ENCODE results near the gene OGFOD3. TPM values are rescaled to one million over a fixed set of nuclear protein-coding genes. Genes with fewer than 3 reads are reported as not detected.
"Not testable (repeated sequence)": the region's sequence is repeated elsewhere in the genome, so short reads cannot be mapped to it uniquely, and the experiment has no call there.

Gene OGFOD3
- total and polyA plus RNA-seq, 4 donors, result 12.0 to 25.9 (median 19.8) TPM

GRCh38 chr17:82414548-82415281, 3.7 kb downstream of the OGFOD3 start:
- intact Hi-C loops (cut with DNase I), result loop anchor here (1.0 to 10.0 kb wide), 2 partner anchors 63 to 140 kb away; no protein-coding TSS in a partner anchor
- 17 to 18% methylated on average over 38 of the region's 38 CpGs for WGBS, 2 donors
- Histone ChIP-seq H3K27me3 (ENCODE audit: control insufficient read depth in 1 of 2, insufficient read depth in 2 of 2, low read length in 1 of 2) (no peaks in the 10 kb centered on the region), H3K36me3 (ENCODE audit: control insufficient read depth in 1 of 2, insufficient read depth in 2 of 2, low read length in 1 of 2) (no peaks in the 10 kb centered on the region), H3K4me1 (ENCODE audit: control insufficient read depth in 1 of 2, insufficient read depth in 2 of 2, low read length in 2 of 2) (no peaks in the 10 kb centered on the region), H3K27ac (ENCODE audit: low read depth in 1 of 2, low read length in 2 of 2) (no peak overlapping the region), H3K4me3 (ENCODE audit: low read length in 2 of 2) (no peak overlapping the region), H3K9me3 (ENCODE audit: control insufficient read depth, low read length) (no peaks in the 10 kb centered on the region)
- peak; percentile 76 for ATAC-seq (ENCODE audit: low FRiP score)
- DNase-seq, result peak; percentile 79 to 92

- 85 to 87% methylated on average over 29 of the region's 29 CpGs for whole genome bisulfite sequencing, 2 donors
- H3K36me3 ChIP-seq (ENCODE audit: control insufficient read depth in 1 of 2, insufficient read depth in 2 of 2, low read length in 1 of 2), result no peaks in the 10 kb centered on the region
- no peak for ATAC-seq (ENCODE audit: low FRiP score)
These were observed 5.6 kb downstream of the OGFOD3 start for GRCh38 chr17:82412535-82413520.

GRCh38 chr17:82412081-82412480, 6.3 kb downstream of the OGFOD3 start:
- DNase-seq; H3K27me3 ChIP-seq (ENCODE audit: control insufficient read depth in 1 of 2, insufficient read depth in 2 of 2, low read length in 1 of 2); H3K4me3 ChIP-seq (ENCODE audit: low read length in 2 of 2); ATAC-seq (ENCODE audit: low FRiP score); H3K36me3 ChIP-seq (ENCODE audit: control insufficient read depth in 1 of 2, insufficient read depth in 2 of 2, low read length in 1 of 2); H3K27ac ChIP-seq (ENCODE audit: low read depth in 1 of 2, low read length in 2 of 2); H3K9me3 ChIP-seq (ENCODE audit: control insufficient read depth, low read length); H3K4me1 ChIP-seq (ENCODE audit: control insufficient read depth in 1 of 2, insufficient read depth in 2 of 2, low read length in 2 of 2): not testable (repeated sequence)
- WGBS, 2 donors, result 91% methylated on average over 11 to 16 of the region's 16 CpGs
- intact Hi-C loops (cut with DNase I), result loop anchor here in 1 of 2 donors (10.0 kb wide), 1 partner anchor 143 kb away; no protein-coding TSS in a partner anchor

More at GRCh38 chr17:82412535-82413520, 5.6 kb downstream of the OGFOD3 start:
- no peak overlapping the region for H3K27ac ChIP-seq (ENCODE audit: low read depth in 1 of 2, low read length in 2 of 2)
- intact Hi-C loops (cut with DNase I), result loop anchor here in 1 of 2 donors (10.0 kb wide), 1 partner anchor 142 kb away; no protein-coding TSS in a partner anchor
- DNase-seq, result no peak
- no peaks in the 10 kb centered on the region for H3K4me1 ChIP-seq (ENCODE audit: control insufficient read depth in 1 of 2, insufficient read depth in 2 of 2, low read length in 2 of 2)
- no peaks in the 10 kb centered on the region for H3K27me3 ChIP-seq (ENCODE audit: control insufficient read depth in 1 of 2, insufficient read depth in 2 of 2, low read length in 1 of 2)
- no peak overlapping the region for H3K4me3 ChIP-seq (ENCODE audit: low read length in 2 of 2)
- H3K9me3 ChIP-seq (ENCODE audit: control insufficient read depth, low read length), result no peaks in the 10 kb centered on the region

GRCh38 chr17:82411396-82412053, 6.9 kb downstream of the OGFOD3 start:
- no peaks in the 10 kb centered on the region for H3K27me3 ChIP-seq (ENCODE audit: control insufficient read depth in 1 of 2, insufficient read depth in 2 of 2, low read length in 1 of 2)
- WGBS, 2 donors, result 95% methylated on average over 24 of the region's 24 CpGs
- ATAC-seq (ENCODE audit: low FRiP score) (no peak), DNase-seq (no peak)
- H3K27ac ChIP-seq (ENCODE audit: low read depth in 1 of 2, low read length in 2 of 2), result no peak overlapping the region
- H3K4me3 ChIP-seq (ENCODE audit: low read length in 2 of 2), result no peak overlapping the region
- no peaks in the 10 kb centered on the region for H3K9me3 ChIP-seq (ENCODE audit: control insufficient read depth, low read length)
- intact Hi-C loops (cut with DNase I), result loop anchor here in 1 of 2 donors (10.0 kb wide), 1 partner anchor 143 kb away; no protein-coding TSS in a partner anchor
- no peaks in the 10 kb centered on the region for H3K36me3 ChIP-seq (ENCODE audit: control insufficient read depth in 1 of 2, insufficient read depth in 2 of 2, low read length in 1 of 2)
- H3K4me1 ChIP-seq (ENCODE audit: control insufficient read depth in 1 of 2, insufficient read depth in 2 of 2, low read length in 2 of 2), result no peaks in the 10 kb centered on the region

- Histone ChIP-seq H3K27me3 (ENCODE audit: control insufficient read depth in 1 of 2, insufficient read depth in 2 of 2, low read length in 1 of 2) (no peaks in the 10 kb centered on the region), H3K4me3 (ENCODE audit: low read length in 2 of 2) (no peak overlapping the region), H3K36me3 (ENCODE audit: control insufficient read depth in 1 of 2, insufficient read depth in 2 of 2, low read length in 1 of 2) (no peaks in the 10 kb centered on the region), H3K9me3 (ENCODE audit: control insufficient read depth, low read length) (no peaks in the 10 kb centered on the region), H3K27ac (ENCODE audit: low read depth in 1 of 2, low read length in 2 of 2) (no peak overlapping the region), H3K4me1 (ENCODE audit: control insufficient read depth in 1 of 2, insufficient read depth in 2 of 2, low read length in 2 of 2) (no peaks in the 10 kb centered on the region)
- WGBS, 2 donors, result 92 to 93% methylated on average over 14 of the region's 14 CpGs
- no peak for DNase-seq
- intact Hi-C loops (cut with DNase I), result loop anchor here in 1 of 2 donors (10.0 kb wide), 1 partner anchor 145 kb away; no protein-coding TSS in a partner anchor
- ATAC-seq (ENCODE audit: low FRiP score), result no peak
These were observed 8.2 kb downstream of the OGFOD3 start for GRCh38 chr17:82410014-82410716.

- no peaks in the 10 kb centered on the region for H3K9me3 ChIP-seq (ENCODE audit: control insufficient read depth, low read length)
- H3K27me3 ChIP-seq (ENCODE audit: control insufficient read depth in 1 of 2, insufficient read depth in 2 of 2, low read length in 1 of 2), result no peaks in the 10 kb centered on the region
- ATAC-seq (ENCODE audit: low FRiP score), result no peak
- H3K4me3 ChIP-seq (ENCODE audit: low read length in 2 of 2), result no peak overlapping the region
- H3K4me1 ChIP-seq (ENCODE audit: control insufficient read depth in 1 of 2, insufficient read depth in 2 of 2, low read length in 2 of 2), result no peaks in the 10 kb centered on the region
- H3K36me3 ChIP-seq (ENCODE audit: control insufficient read depth in 1 of 2, insufficient read depth in 2 of 2, low read length in 1 of 2), result no peaks in the 10 kb centered on the region
- intact Hi-C loops (cut with DNase I), result no loop called here
- WGBS, 2 donors, result 95% methylated on average over 21 of the region's 21 CpGs
- DNase-seq, result peak in 1 of 2 donors; percentile 54
- H3K27ac ChIP-seq (ENCODE audit: low read depth in 1 of 2, low read length in 2 of 2), result no peak overlapping the region
These were observed 9.5 kb downstream of the OGFOD3 start for GRCh38 chr17:82408938-82409318.

GRCh38 chr17:82408288-82408937, 10.0 kb downstream of the OGFOD3 start:
- intact Hi-C loops (cut with DNase I), result no loop called here
- H3K4me3 ChIP-seq (ENCODE audit: low read length in 2 of 2), result no peak overlapping the region
- ATAC-seq (ENCODE audit: low FRiP score) (no peak), DNase-seq (no peak)
- WGBS, 2 donors, result 86 to 92% methylated on average over 15 of the region's 15 CpGs
- H3K36me3 ChIP-seq (ENCODE audit: control insufficient read depth in 1 of 2, insufficient read depth in 2 of 2, low read length in 1 of 2), result peaks cover 0 to 3% of the 10 kb centered on the region in 2 donors
- H3K4me1 ChIP-seq (ENCODE audit: control insufficient read depth in 1 of 2, insufficient read depth in 2 of 2, low read length in 2 of 2), result no peaks in the 10 kb centered on the region
- H3K9me3 ChIP-seq (ENCODE audit: control insufficient read depth, low read length), result no peaks in the 10 kb centered on the region
- no peak overlapping the region for H3K27ac ChIP-seq (ENCODE audit: low read depth in 1 of 2, low read length in 2 of 2)
- H3K27me3 ChIP-seq (ENCODE audit: control insufficient read depth in 1 of 2, insufficient read depth in 2 of 2, low read length in 1 of 2), result no peaks in the 10 kb centered on the region

Measured in aorta (tissue), 5 donors.